Measurements from ENCODE around the gene SLC44A4.
A peak's percentile ranks its signal among the peaks of the same experiment; 100 is the strongest.
"Not testable (repeated sequence)": the region's sequence is repeated elsewhere in the genome, so short reads cannot be mapped to it uniquely, and the experiment has no call there.

Gene SLC44A4

DNA sequence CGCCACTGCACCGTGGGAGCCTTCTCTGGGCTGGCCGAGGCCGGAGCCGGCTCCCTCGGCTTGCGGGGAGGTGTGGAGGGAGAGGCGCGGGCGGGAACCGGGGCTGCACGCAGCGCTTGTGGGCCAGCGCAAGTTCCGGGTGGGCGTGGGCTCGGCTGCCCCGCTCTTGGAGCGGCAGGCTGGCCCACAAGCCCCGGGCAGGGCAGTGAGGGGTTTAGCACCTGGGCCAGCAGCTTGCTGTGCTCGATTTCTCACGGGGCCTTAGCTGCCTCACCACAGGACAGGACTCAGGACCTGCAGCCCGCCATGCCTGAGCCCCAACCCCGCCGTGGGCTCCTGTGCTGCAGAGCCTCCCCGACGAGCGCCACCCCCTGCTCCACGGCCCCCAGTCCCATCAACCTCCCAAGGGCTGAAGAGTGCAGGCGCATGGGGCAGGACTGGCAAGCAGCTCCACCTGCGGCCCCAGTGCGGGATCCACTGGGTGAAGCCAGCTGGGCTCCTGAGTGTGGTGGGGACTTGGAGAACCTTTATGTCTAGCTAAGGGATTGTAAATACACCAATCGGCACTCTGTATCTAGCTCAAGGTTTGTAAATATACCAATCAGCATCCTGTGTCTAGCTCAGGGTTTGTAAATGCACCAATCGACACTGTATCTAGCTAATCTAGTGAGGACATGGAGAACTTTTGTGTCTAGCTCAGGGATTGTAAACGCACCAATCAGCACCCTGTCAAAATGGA lies 26.6 kb downstream of the SLC44A4 start:
- not testable (repeated sequence) for DNase-seq

DNA sequence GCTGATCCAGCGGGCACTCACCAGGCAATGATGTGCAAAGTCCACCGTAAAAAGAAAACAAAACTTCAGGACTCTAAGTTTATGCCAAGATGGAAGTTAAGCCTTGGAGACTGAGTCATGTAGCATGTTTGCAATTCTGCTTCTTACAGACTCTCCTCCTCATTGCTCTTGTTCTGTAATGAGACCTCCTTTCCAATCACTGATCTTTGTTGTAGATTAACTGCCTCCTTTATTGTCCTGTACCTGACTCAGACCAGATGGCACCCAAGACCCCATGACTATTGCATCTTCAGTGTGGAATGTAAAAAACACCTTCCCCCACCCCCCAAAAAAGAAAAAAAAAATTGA lies 27.3 kb downstream of the SLC44A4 start:
- no peak for DNase-seq

DNA sequence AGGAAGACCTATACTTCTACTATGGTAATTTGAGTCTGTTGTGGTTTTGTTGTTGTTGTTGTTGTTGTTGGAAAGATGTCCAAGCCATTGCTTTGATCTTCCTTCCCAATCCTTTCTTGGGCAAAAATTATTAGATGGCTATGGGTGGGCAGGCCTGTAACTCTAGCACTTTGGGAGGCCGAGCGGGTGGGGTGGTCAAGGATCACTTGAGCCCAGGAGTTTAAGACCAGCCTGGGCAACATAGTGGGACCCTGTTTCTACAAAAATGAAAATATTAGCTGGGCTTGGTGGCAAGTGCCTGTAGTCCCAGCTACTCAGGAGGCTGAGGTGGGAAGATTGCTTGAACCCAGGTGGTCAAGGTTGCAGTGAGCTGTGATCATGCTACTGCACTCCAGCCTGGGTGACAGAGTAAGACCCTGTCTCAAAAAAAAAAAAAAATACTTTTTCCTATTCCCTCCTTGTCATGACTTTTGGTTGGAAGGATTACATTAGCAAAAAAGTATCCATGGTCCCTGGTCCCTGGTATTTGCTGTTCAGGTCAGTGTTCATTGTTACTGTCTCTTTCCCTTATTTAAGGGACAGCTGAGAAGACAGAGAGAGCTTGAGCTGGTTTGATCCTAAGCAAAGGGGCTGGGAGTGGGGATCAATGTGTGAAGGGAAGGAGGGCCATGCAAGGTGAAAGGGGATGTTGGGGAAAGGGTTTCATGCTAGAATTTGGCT lies 27.9 kb downstream of the SLC44A4 start:
- DNase-seq: no peak

DNA sequence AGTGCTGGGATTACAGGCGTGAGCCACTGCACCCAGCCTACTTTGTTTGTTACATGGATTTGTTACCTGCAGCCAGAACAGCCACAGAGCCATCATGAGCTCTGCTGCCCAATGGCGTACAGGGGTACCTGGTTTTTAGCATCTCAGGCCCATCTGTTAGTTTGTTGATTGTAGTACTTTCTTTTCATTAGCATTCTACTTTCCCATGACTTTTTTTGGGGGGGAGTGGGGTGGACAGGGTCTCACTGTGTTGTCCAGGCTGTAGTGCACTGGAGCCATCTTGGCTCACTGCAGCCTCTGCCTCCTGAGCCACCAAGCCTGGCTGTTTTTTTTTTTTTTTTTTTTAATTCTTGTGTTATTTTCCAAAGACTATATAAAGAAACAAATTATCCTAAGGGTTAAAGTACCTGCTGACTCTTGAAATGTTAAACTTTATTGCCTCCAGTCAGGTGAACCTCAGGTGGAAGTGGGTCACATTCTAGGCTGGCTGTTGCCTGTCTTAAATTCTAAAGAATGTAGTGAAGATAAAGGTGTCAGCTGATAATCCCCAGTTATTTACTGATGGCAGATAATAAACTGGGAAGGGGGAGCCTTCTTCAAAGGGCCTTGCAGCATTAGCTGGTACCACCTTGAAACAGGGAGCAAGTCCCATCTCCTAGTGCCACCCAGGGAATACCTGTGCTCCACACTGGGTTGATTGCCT lies 31.4 kb downstream of the SLC44A4 start:
- DNase-seq: no peak

DNA sequence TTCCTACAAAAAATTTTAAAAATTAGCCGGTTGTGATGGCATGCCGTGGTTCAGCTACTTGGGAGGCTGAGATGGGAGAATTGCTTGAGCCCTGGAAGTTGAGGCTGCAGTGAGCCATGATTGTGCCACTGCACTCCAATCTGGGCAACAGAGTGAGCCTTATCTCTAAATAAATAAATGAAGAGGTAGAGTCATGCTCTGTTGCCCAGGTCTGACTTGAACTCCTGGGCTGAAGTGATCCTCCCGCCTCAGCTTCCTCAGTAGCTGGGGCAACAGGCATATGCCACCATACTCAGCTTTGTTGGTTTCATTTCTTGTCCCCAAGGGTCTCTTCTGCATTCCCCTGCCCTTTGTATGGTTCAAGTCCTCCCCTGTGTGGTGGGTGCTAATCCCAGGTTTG lies 34.3 kb downstream of the SLC44A4 start:
- DNase-seq: no peak

DNA sequence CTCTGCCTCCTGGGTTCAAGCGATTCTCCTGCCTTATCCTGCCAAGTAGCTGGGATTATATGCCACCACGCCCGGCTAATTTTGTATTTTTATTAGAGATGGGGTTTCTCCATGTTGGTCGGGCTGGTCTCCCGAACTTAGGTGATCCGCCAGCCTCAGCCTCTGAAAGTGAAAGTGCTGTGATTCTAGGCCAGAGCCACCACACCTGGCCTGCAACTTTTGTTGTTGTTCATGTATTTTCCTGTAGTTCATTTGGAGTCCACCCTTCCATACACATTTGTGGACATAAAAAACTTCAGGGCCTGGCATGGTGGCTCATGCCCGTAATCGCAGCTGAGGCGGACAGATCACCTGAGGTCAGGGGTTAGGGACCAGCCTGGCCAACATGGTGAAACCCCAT lies 36.7 kb downstream of the SLC44A4 start:
- DNase-seq: no peak

DNA sequence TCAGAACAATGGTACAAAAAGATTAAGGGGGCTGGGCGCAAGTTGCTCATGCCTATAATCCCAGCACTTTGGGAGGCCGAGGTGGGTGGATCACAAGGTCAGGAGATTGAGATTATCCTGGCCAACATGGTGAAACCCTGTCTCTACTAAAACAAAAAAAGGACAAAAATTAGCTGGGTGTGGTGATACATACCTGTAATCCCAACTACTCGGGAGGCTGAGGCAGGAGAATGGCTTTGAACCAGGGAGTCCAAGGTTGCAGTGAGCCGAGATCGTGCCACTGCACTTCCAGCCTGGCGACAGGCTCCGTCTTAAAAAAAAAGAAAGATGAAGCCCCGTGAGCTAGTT lies 39.0 kb downstream of the SLC44A4 start:
- DNase-seq: not testable (repeated sequence)

DNA sequence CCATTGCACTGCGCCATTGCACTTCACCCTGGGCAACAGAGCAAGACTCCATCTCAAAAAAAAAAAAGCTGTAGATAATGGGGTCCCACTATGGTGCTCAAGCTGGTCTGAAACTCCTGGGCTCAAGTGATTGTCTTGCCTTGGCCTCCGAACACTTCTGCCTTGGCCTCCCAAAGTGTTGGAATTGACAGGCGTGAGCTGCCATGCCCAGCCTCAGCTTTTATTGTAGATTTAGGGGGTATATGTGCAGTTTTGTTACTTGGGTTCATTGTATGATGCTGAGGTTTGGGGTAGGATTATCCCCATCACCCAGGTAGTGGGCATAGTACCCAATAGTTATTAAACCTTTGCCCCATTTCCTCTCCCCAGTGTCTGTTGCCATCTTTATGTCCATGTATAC lies 39.8 kb downstream of the SLC44A4 start:
- no peak for DNase-seq

DNA sequence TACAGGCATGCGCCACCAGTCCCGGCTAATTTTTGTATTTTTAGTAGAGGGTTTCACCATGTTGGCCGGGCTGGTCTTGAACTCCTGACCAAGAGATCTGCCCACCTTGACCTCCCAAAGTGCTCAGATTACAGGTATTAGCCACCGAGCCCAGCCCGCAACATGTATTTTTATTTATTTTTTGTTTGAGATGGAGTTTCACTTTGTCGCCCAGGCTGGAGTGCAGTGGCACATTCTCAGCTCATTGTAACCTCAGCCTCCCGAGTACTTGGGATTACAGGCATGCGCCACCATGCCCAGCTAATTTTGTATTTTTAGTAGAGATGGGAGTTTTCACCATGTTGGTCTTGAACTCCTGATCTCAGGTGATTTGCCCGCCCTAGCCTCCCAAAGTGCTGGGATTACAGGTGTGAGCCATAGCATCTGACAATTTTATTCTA lies 40.7 kb downstream of the SLC44A4 start:
- DNase-seq: not testable (repeated sequence)

DNA sequence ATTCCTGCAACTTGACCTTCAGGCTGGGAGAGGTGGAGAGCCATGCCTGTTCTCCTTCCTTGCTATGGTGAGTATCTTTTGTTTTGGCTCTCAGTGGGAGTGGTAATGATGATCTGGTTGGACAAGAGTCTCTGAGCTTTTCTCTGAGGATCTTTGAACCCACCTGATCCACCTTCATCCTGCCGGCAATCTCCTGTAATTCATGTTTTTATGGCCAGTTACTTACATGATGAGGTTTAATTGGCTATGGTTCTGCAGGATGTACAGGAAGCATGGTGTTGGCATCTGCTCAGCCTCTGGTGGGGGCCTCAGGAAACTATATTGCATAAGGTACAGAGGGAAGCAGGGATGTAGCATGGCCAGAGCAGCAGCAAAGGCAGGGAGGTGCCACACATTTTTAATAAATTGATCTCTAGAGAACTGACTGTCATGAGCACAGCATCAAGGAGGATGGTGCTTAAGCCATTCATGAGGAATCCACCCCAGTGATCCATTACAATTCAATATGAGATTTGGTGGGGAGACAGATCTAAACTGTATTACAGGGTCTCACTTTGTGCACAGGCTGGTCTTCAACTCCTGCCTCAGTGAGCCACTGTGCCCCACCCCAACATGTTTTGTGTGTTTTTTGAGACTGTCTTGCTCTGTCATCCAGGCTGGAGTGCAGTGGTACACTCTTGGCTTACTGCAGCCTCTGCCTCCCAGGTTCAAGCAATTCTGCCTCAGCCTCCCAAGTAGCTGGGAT lies 41.3 kb downstream of the SLC44A4 start:
- DNase-seq: no peak

DNA sequence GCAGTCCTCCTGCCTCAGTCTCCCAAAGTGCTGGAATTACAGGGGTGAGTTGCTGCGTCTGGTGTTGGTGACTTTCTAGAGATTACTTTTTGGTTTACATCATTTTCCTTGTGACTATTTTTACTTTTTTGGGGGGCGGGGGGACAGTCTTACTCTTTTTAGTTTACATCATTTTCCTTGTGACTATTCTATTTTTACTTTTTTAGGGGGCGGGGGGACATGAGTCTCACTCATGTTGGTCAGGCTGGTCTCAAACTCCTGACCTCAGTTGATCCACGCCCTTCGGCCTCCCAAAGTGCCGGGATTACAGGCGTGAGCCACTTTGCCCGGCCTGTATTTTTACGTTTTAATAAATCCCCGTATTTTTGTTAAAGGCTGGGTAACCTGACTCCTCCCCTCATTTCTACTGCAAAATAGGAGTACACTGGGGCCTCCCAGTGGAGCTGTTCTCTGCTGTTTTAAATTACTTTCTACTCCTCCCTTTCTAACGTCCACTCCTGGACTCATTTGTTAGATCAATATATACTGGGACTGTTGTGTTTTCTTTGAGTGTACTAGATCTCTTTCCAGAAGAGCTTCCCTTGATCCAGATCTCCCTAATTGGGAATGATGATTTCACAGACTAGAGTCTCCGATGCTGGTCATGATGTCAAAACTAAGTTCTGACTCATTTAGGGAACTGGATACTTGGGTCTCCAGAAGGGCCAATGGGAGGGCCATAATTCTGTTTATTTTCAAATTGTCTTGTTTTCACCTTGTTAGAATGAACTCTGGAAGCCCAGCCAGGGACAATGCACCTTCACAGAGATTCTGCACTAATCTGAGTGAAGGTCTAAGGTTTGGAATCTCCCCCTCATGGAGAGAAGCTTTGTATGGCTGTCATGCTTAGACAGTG lies 42.1 kb downstream of the SLC44A4 start:
- no peak for DNase-seq

DNA sequence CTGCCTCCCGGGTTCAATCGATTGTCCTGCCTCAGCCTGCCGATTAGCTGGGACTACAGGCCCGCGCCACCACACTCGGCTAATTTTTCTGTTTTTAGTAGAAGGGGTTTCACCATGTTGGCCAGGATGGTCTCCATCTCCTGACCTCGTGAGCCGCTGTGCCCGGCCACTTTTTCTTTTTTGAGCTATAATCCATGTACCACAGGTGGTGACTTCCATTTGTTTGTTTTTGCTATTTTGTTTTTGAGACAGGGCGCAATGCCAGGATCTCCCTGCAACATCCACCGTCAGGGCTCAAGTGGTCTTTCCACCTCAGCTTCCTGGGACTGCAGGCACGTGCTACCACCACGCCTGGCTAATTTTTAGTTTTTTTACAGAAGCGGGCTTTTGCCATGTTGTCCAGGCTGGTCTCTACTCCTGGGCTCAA lies 42.7 kb downstream of the SLC44A4 start:
- DNase-seq: no peak

DNA sequence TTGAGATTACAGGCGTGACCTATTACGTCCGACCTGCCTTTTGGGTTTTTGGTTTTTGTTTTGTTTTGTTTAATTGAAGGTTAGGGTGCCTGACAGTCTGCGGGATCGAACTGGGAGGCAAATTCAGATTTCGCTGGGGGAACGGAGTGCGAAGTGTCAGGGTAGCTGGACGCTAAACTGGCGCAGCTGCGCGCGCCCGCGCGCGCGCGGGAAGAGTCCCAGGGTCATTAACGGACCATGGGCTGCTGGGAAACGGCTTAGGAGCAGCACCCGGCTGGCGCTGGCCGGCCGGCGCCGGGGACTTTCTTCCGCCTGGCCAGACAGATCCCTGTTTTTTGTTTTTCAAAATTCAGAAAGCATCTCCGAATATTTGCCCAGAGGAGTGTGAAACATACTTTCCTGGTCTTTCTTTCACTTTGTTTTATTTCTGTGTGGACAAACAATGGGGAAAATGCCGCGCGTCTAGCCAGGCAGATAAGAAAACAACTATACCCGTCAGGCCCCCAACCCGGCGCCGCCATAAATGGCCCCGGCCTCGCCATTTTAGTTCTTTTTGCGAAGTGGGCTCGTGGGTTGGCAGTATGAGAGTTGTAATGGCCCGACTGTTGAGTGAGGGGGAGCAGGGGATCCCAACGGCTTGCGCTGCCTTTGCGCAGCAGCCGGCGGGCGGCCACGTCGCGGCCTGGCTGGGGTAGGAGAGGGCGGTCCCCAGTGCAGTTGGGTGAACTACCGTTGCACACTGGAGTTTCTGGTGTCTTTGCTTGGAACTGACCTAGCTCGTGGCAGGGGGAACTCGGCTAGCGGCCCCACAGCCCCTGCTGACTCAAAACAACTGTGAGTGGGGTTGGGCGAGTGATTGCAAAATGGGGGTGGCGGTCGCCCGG lies 44.2 kb downstream of the SLC44A4 start:
- DNase-seq: peak; percentile 84

DNA sequence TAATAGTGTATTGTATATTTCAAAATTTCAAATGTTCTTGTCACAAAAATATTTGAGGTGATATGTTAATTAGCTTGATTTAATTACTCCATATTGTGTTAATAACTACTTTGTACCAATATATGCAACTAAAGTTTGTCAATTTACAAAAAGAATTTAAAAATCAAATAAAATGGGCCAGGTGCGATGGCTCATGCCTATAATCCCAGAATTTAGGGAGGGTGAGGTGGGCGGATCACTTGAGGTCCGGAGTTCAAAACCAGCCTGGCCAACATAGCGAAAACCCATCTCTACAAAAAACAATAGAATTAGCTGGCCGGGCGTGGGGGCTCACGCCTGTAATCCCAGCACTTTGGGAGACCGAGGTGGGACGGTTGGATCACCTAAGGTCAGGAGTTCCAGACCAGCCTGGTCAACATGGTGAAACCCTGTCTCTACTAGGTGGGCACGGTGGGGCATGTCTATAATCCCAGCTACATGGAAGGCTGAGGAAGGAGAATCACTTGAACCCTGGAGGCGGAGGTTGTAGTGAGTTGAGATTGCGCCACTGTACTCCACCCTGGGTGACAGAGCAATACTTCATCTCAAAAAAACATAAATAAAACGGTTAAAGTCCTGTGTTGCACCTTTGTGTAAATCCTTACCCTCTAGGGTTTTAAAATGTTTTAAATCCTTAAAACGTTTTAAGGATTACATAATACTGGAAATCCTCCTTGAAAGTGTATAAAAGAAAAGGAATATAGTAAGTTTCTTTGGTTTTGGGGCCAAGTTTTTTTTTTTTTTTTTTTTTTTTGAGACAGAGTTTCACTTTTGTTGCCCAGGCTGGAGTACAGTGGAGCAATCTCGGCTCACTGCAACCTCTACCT lies 47.2 kb downstream of the SLC44A4 start:
- DNase-seq: no peak

DNA sequence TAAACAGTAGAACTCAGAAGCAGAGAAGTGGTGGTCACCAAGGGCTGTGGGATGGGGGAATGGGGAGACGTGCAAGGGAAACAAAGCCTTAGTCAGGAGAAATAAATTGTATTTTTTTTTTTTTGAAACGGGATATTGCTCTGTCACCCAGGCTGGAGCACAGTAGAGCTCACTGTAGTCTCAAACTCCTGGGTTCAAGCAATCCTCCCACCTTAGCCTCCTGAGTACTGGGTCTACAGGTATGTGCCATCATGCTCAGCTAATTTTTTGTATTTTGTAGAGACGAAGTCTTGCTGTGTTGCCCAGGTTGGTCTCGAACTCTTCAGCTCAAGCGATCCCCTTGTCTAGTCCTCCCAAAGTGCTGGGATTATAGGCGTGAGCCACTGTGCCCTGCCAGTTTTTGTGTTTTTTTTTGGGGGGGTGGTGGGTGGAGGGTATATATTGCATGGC lies 47.9 kb downstream of the SLC44A4 start:
- no peak for DNase-seq

DNA sequence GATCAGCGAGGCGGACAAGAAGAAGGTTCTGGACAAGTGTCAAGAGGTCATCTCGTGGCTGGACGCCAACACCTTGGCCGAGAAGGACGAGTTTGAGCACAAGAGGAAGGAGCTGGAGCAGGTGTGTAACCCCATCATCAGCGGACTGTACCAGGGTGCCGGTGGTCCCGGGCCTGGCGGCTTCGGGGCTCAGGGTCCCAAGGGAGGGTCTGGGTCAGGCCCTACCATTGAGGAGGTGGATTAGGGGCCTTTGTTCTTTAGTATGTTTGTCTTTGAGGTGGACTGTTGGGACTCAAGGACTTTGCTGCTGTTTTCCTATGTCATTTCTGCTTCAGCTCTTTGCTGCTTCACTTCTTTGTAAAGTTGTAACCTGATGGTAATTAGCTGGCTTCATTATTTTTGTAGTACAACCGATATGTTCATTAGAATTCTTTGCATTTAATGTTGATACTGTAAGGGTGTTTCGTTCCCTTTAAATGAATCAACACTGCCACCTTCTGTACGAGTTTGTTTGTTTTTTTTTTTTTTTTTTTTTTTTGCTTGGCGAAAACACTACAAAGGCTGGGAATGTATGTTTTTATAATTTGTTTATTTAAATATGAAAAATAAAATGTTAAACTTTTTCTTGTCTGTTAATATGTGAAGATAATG lies 49.0 kb downstream of the SLC44A4 start:
- DNase-seq: no peak

DNA sequence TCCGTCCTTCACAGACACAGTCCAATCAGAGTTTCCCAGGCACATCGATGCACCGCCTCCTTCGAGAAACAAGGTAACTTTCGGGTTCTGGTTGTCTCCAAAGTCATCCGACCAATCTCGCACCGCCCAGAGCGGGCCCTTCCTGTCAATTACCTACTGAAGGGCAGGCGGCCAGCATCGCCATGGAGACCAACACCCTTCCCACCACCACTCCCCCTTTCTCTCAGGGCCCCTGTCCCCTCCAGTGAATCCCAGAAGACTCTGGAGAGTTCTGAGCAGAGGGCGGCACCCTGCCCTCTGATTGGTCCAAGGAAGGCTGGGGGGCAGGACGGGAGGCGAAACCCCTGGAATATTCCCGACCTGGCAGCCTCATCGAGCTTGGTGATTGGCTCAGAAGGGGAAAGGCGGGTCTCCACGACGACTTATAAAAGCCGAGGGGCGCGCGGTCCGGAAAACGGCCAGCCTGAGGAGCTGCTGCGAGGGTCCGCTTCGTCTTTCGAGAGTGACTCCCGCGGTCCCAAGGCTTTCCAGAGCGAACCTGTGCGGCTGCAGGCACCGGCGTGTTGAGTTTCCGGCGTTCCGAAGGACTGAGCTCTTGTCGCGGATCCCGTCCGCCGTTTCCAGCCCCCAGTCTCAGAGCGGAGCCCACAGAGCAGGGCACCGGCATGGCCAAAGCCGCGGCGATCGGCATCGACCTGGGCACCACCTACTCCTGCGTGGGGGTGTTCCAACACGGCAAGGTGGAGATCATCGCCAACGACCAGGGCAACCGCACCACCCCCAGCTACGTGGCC lies 51.3 kb downstream of the SLC44A4 start, which contains the start of gene HSPA1B:
TSS of gene HSPA1B (plus strand) at position 453 of the 794 bp plus-strand sequence. CDS start at position 666, 213 bp downstream.
- peak; percentile 98 for DNase-seq

DNA sequence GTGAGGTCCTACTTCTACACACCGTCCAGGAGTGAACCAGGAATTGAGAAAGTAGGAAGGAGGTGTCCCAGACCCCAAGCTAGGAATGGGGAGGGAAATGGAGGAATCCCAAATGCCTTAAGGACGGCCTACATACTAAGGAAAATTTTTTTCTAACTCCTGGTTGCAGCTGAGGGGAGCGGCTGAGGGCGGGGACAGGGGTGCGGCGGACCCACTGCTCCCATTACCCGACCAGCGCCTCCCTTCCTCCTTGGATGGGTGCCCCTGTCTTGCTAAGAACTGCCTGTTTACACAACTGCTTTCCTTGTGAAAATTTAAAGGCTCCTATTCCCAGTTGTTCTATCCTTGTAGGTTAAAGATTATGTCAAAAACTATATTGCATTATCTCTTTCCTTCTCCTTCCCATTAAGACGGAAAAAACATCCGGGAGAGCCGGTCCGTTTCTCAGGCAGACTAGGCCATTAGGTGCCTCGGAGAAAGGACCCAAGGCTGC lies 52.0 kb downstream of the SLC44A4 start:
- DNase-seq: no peak
